HL-60 (cell line): ENCODE measurements around the gene IRAG1.

Experiments
- DNase-seq, 2 experiments: peaks; one replicate each; pipeline ENCODE4 v3.0.0-alpha.2; 2010 to 2020; ENCODE audit warnings: low read depth in 1 of 2, low spot score in 1 of 2
- H3K27ac ChIP-seq: fragments of 250-450 bp; sonication (Bioruptor Pico); replicated peaks from 2 replicates; pipeline ENCODE4 v1.5.1; 2020; ENCODE audit warnings: mild to moderate bottlenecking, moderate library complexity
- H3K27me3 ChIP-seq: fragments of 250-450 bp; sonication (Bioruptor Pico); 2 replicates; pipeline ENCODE4 v1.5.1; 2021; ENCODE audit warnings: mild to moderate bottlenecking, moderate library complexity; ENCODE audit not compliant: insufficient read depth, poor library complexity, severe bottlenecking
- H3K4me3 ChIP-seq: replicated peaks from 2 replicates; pipeline ENCODE4 v1.5.1; 2011; ENCODE audit warnings: mild to moderate bottlenecking, control low read depth, low read length; ENCODE audit not compliant: insufficient read depth
- GABPA ChIP-seq: IDR thresholded peaks from 2 replicates; pipeline ENCODE4 v1.6.1; 2012; ENCODE audit warnings: low read depth
- POLR2AphosphoS5 ChIP-seq: IDR thresholded peaks from 2 replicates; pipeline ENCODE4 v1.6.1; 2012; ENCODE audit warnings: low read depth
- REST ChIP-seq: IDR thresholded peaks from 2 replicates; pipeline ENCODE4 v1.6.1; 2012; ENCODE audit warnings: low read depth; ENCODE audit not compliant: insufficient replicate concordance
- SPI1 ChIP-seq: IDR thresholded peaks from 2 replicates; pipeline ENCODE4 v1.6.1; 2012; ENCODE audit warnings: low read depth, mild to moderate bottlenecking, borderline replicate concordance
- TF ChIP-seq, protein P1 (sequence below): IDR thresholded peaks from one replicate; pipeline ENCODE4 v1.5.1; 2011; ENCODE audit warnings: low read length, control low read depth, inconsistent platforms; ENCODE audit not compliant: insufficient read depth

Gene IRAG1

GRCh38 chr11:10666556-10667520 is 26.7 kb downstream of the IRAG1 start:
- DNase-seq: no peak
- no peaks in the 10 kb centered on the region for H3K27me3 ChIP-seq
- TF ChIP-seq, protein P1, sequence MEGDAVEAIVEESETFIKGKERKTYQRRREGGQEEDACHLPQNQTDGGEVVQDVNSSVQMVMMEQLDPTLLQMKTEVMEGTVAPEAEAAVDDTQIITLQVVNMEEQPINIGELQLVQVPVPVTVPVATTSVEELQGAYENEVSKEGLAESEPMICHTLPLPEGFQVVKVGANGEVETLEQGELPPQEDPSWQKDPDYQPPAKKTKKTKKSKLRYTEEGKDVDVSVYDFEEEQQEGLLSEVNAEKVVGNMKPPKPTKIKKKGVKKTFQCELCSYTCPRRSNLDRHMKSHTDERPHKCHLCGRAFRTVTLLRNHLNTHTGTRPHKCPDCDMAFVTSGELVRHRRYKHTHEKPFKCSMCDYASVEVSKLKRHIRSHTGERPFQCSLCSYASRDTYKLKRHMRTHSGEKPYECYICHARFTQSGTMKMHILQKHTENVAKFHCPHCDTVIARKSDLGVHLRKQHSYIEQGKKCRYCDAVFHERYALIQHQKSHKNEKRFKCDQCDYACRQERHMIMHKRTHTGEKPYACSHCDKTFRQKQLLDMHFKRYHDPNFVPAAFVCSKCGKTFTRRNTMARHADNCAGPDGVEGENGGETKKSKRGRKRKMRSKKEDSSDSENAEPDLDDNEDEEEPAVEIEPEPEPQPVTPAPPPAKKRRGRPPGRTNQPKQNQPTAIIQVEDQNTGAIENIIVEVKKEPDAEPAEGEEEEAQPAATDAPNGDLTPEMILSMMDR: no peak
- TF ChIP-seq POLR2AphosphoS5 (no peak), GABPA (no peak), REST (no peak), SPI1 (no peak)
- H3K4me3 ChIP-seq: no peak overlapping the region
- H3K27ac ChIP-seq: no peak overlapping the region

GRCh38 chr11:10664496-10664895 is 29.1 kb downstream of the IRAG1 start:
- no peak overlapping the region for H3K4me3 ChIP-seq
- DNase-seq: no peak
- TF ChIP-seq REST: no peak
- no peak for TF ChIP-seq POLR2AphosphoS5
- TF ChIP-seq, protein P1: no peak
- no peak for TF ChIP-seq GABPA
- TF ChIP-seq SPI1: no peak
- H3K27ac ChIP-seq: no peak overlapping the region
- H3K27me3 ChIP-seq: no peaks in the 10 kb centered on the region

GRCh38 chr11:10663990-10664389 is 29.6 kb downstream of the IRAG1 start:
- no peak for DNase-seq
- Histone ChIP-seq H3K4me3 (no peak overlapping the region), H3K27me3 (no peaks in the 10 kb centered on the region), H3K27ac (no peak overlapping the region)
- TF ChIP-seq, protein P1: no peak
- TF ChIP-seq SPI1 (no peak), REST (no peak), POLR2AphosphoS5 (no peak)
